ENCODE measurements around the gene PARD6A.

Gene PARD6A

GRCh38 chr16:67677712-67678111, 17.0 kb downstream of the PARD6A start:
- no peak for DNase-seq
- H2AFZ ChIP-seq (ENCODE audit: low read depth, low read length), result no peak overlapping the region
- ATAC-seq (ENCODE audit: insufficient read depth, low read depth), result no peak
- TF ChIP-seq EZH2 (IDR thresholded peaks at IDR 0.05; ENCODE audit: borderline replicate concordance, low read depth, low read length, severe bottlenecking) (no peak), CTCF (IDR thresholded peaks at IDR 0.05; ENCODE audit: borderline replicate concordance, extremely low read depth, low read length, poor library complexity, severe bottlenecking) (no peak)
- H3K27ac ChIP-seq (ENCODE audit: low read length), result no peak overlapping the region
- H3K4me3 ChIP-seq (ENCODE audit: low read depth in 1 of 2, low read length in 2 of 2), result no peak overlapping the region
- no peaks in the 10 kb centered on the region; the same call in 1 of the 2 replicates for H4K20me1 ChIP-seq (ENCODE audit: insufficient read depth, low read length)
- peaks cover 35% of the 10 kb centered on the region; the same call in 1 of the 2 replicates for H3K36me3 ChIP-seq (ENCODE audit: insufficient read depth, low read length)
- no peaks in the 10 kb centered on the region for H3K4me1 ChIP-seq (ENCODE audit: insufficient read depth, low read length)
- H3K4me2 ChIP-seq (ENCODE audit: insufficient read depth, low read length), result no peak overlapping the region
- H3K9ac ChIP-seq (ENCODE audit: low read depth, low read length), result no peak overlapping the region
- H3K79me2 ChIP-seq (ENCODE audit: insufficient read depth, low read length), result no peaks in the 10 kb centered on the region
- H3K27me3 ChIP-seq (ENCODE audit: insufficient read depth, low read length, poor library complexity), result no peaks in the 10 kb centered on the region
- H3K9me3 ChIP-seq (ENCODE audit: insufficient read depth, low read length, severe bottlenecking), result no peaks in the 10 kb centered on the region

- ATAC-seq (ENCODE audit: insufficient read depth, low read depth), result no peak
- Histone ChIP-seq H3K4me2 (ENCODE audit: insufficient read depth, low read length) (no peak overlapping the region), H3K4me3 (ENCODE audit: low read depth in 1 of 2, low read length in 2 of 2) (no peak overlapping the region), H3K27me3 (ENCODE audit: insufficient read depth, low read length, poor library complexity) (no peaks in the 10 kb centered on the region), H3K9ac (ENCODE audit: low read depth, low read length) (no peak overlapping the region), H3K27ac (ENCODE audit: low read length) (no peak overlapping the region), H3K9me3 (ENCODE audit: insufficient read depth, low read length, severe bottlenecking) (no peaks in the 10 kb centered on the region), H2AFZ (ENCODE audit: low read depth, low read length) (no peak overlapping the region), H3K36me3 (ENCODE audit: insufficient read depth, low read length) (peaks cover 37% of the 10 kb centered on the region), H3K4me1 (ENCODE audit: insufficient read depth, low read length) (no peaks in the 10 kb centered on the region), H4K20me1 (ENCODE audit: insufficient read depth, low read length) (no peaks in the 10 kb centered on the region), H3K79me2 (ENCODE audit: insufficient read depth, low read length) (no peaks in the 10 kb centered on the region)
- TF ChIP-seq EZH2 (IDR thresholded peaks at IDR 0.05; ENCODE audit: borderline replicate concordance, low read depth, low read length, severe bottlenecking), result no peak
- TF ChIP-seq CTCF (IDR thresholded peaks at IDR 0.05; ENCODE audit: borderline replicate concordance, extremely low read depth, low read length, poor library complexity, severe bottlenecking), result no peak
- DNase-seq, result no peak
These were observed 17.7 kb downstream of the PARD6A start for GRCh38 chr16:67678354-67679023.

- no peak overlapping the region for H3K4me2 ChIP-seq (ENCODE audit: insufficient read depth, low read length)
- TF ChIP-seq CTCF (IDR thresholded peaks at IDR 0.05; ENCODE audit: borderline replicate concordance, extremely low read depth, low read length, poor library complexity, severe bottlenecking), result no peak
- no peak for TF ChIP-seq EZH2 (IDR thresholded peaks at IDR 0.05; ENCODE audit: borderline replicate concordance, low read depth, low read length, severe bottlenecking)
- H3K27me3 ChIP-seq (ENCODE audit: insufficient read depth, low read length, poor library complexity), result no peaks in the 10 kb centered on the region
- no peaks in the 10 kb centered on the region for H3K9me3 ChIP-seq (ENCODE audit: insufficient read depth, low read length, severe bottlenecking)
- DNase-seq (no peak), ATAC-seq (ENCODE audit: insufficient read depth, low read depth) (no peak)
- no peaks in the 10 kb centered on the region for H3K79me2 ChIP-seq (ENCODE audit: insufficient read depth, low read length)
- H4K20me1 ChIP-seq (ENCODE audit: insufficient read depth, low read length), result no peaks in the 10 kb centered on the region
- peaks cover 44% of the 10 kb centered on the region for H3K36me3 ChIP-seq (ENCODE audit: insufficient read depth, low read length)
- H2AFZ ChIP-seq (ENCODE audit: low read depth, low read length), result no peak overlapping the region
- H3K4me1 ChIP-seq (ENCODE audit: insufficient read depth, low read length), result no peaks in the 10 kb centered on the region
- H3K9ac ChIP-seq (ENCODE audit: low read depth, low read length), result no peak overlapping the region
- H3K27ac ChIP-seq (ENCODE audit: low read length), result no peak overlapping the region
- H3K4me3 ChIP-seq (ENCODE audit: low read depth in 1 of 2, low read length in 2 of 2), result no peak overlapping the region
These were observed 19.5 kb downstream of the PARD6A start for GRCh38 chr16:67679935-67680897.
